ENCODE data around the gene SLC13A4.
"Not testable (repeated sequence)": the region's sequence is repeated elsewhere in the genome, so short reads cannot be mapped to it uniquely, and the experiment has no call there.

GRCh38 chr7:135737306-135737647 is 9.3 kb upstream of the SLC13A4 start:
- TF ChIP-seq CTCF, POLR2A, POLR2AphosphoS5, EP300 (IDR thresholded peaks at IDR 0.05): not testable (repeated sequence)
